Endothelial cell of umbilical vein (primary cell): ENCODE results near the gene SLC9B2.

Source experiments
- MYC ChIP-seq: IDR thresholded peaks from one replicate; pipeline ENCODE4 v1.6.1; 2011; ENCODE audit warnings: mild to moderate bottlenecking, low read depth, low read length
- POLR2A ChIP-seq: IDR thresholded peaks from 2 replicates; pipeline ENCODE4 v1.6.1; 2012; ENCODE audit warnings: low read depth, mild to moderate bottlenecking, control low read depth, low read length
- POLR2AphosphoS5 ChIP-seq: IDR thresholded peaks from 2 replicates; pipeline ENCODE4 v1.6.1; 2012; ENCODE audit warnings: low read depth, mild to moderate bottlenecking, control low read depth, low read length, moderate library complexity; ENCODE audit not compliant: insufficient read depth

- TF ChIP-seq POLR2AphosphoS5 (no peak), MYC (no peak), POLR2A (no peak)
Measured at GRCh38 chr4:103026868-103027267, 49.7 kb downstream of the SLC9B2 start.
